ENCODE results near the gene DUSP21. TPM values are rescaled to one million over a fixed set of nuclear protein-coding genes. Genes with fewer than 3 reads are reported as not detected.
A peak's percentile ranks its signal among the peaks of the same experiment; 100 is the strongest.
"Not testable (repeated sequence)": the region's sequence is repeated elsewhere in the genome, so short reads cannot be mapped to it uniquely, and the experiment has no call there.

DUSP21 gene
- total RNA-seq, 6 experiments from 2014 or later: not detected

- no peak overlapping the region for H3K4me3 ChIP-seq
- H3K9me3 ChIP-seq: no peaks in the 10 kb centered on the region
- H3K4me1 ChIP-seq: no peaks in the 10 kb centered on the region
- DNase-seq (no peak), ATAC-seq (no peak)
- TF ChIP-seq CTCF (IDR thresholded peaks at IDR 0.05) (no peak), POLR2A (IDR thresholded peaks at IDR 0.05) (no peak)
- H3K27ac ChIP-seq: no peak overlapping the region
- 74% methylated on average over 6 of the region's 7 CpGs for whole genome bisulfite sequencing (ENCODE audit: insufficient coverage, low coverage, low lambda C conversion rate, missing lambda C conversion rate)
- no peaks in the 10 kb centered on the region for H3K36me3 ChIP-seq
- no peaks in the 10 kb centered on the region for H3K27me3 ChIP-seq
- intact Hi-C loops (cut with DNase I): no loop called here
Observed at GRCh38 chrX:44817029-44817428, 26.8 kb upstream of the DUSP21 start.

GRCh38 chrX:44822601-44823000, 21.2 kb upstream of the DUSP21 start:
- DNase-seq (no peak), ATAC-seq (no peak)
- TF ChIP-seq CTCF (IDR thresholded peaks at IDR 0.05) (no peak), POLR2A (IDR thresholded peaks at IDR 0.05) (no peak)
- H3K36me3 ChIP-seq: no peaks in the 10 kb centered on the region
- H3K9me3 ChIP-seq: no peaks in the 10 kb centered on the region
- H3K4me3 ChIP-seq: no peak overlapping the region
- H3K27ac ChIP-seq: no peak overlapping the region
- intact Hi-C loops (cut with DNase I): no loop called here
- H3K27me3 ChIP-seq: no peaks in the 10 kb centered on the region
- no peaks in the 10 kb centered on the region for H3K4me1 ChIP-seq

GRCh38 chrX:44823193-44823592, 20.6 kb upstream of the DUSP21 start:
- H3K27me3 ChIP-seq; H3K4me1 ChIP-seq; H3K9me3 ChIP-seq; H3K27ac ChIP-seq; DNase-seq; H3K36me3 ChIP-seq; intact Hi-C loops (cut with DNase I); ATAC-seq; H3K4me3 ChIP-seq: not testable (repeated sequence)
- WGBS (ENCODE audit: insufficient coverage, low coverage, low lambda C conversion rate, missing lambda C conversion rate): 100% methylated on average over 1 of the region's 2 CpGs

- Histone ChIP-seq H3K36me3 (no peaks in the 10 kb centered on the region), H3K4me3 (no peak overlapping the region), H3K27me3 (no peaks in the 10 kb centered on the region), H3K27ac (no peak overlapping the region), H3K4me1 (no peaks in the 10 kb centered on the region), H3K9me3 (no peaks in the 10 kb centered on the region)
- ATAC-seq: peak in 1 of 4 donors; percentile 75
- intact Hi-C loops (cut with DNase I): no loop called here
- no peak for TF ChIP-seq POLR2A (IDR thresholded peaks at IDR 0.05)
- TF ChIP-seq CTCF (IDR thresholded peaks at IDR 0.05): no peak
- no peak for DNase-seq
- 62% methylated on average over 4 of the region's 4 CpGs for WGBS (ENCODE audit: insufficient coverage, low coverage, low lambda C conversion rate, missing lambda C conversion rate)
Observed at GRCh38 chrX:44828008-44828605, 15.7 kb upstream of the DUSP21 start.

- TF ChIP-seq POLR2A (IDR thresholded peaks at IDR 0.05) (no peak), CTCF (IDR thresholded peaks at IDR 0.05) (no peak)
- Histone ChIP-seq H3K4me3 (no peak overlapping the region), H3K27ac (no peak overlapping the region), H3K27me3 (no peaks in the 10 kb centered on the region), H3K9me3 (no peaks in the 10 kb centered on the region), H3K4me1 (no peaks in the 10 kb centered on the region), H3K36me3 (no peaks in the 10 kb centered on the region)
- intact Hi-C loops (cut with DNase I): no loop called here
- DNase-seq: no peak
- ATAC-seq: peak in 1 of 4 donors; percentile 19
- 33% methylated on average over 2 of the region's 2 CpGs for WGBS (ENCODE audit: insufficient coverage, low coverage, low lambda C conversion rate, missing lambda C conversion rate)
Observed at GRCh38 chrX:44829832-44830231, 14.0 kb upstream of the DUSP21 start.
